Stomach (tissue), 4 donors: ENCODE measurements around the gene ENAH.

Source experiments
- POLR2A ChIP-seq, 4 donors: fragments of 450-650 bp; IDR thresholded peaks; one replicate each; pipeline ENCODE4 v1.6.1; 2016; ENCODE audit warnings: antibody characterized with exemption in 4 of 4, control low read depth in 2 of 4, mild to moderate bottlenecking in 1 of 4, moderate library complexity in 1 of 4
- POLR2AphosphoS5 ChIP-seq, 3 donors: sonication (generic); formaldehyde crosslinking; IDR thresholded peaks; one replicate each; pipeline ENCODE4 v1.6.1; 2016; ENCODE audit warnings: antibody characterized with exemption in 3 of 3
- TF ChIP-seq, protein P1 (sequence below), 7 experiments: fragments of 450-650 bp in 4 of 7; fragments of 200-600 bp in 3 of 7; sonication (generic) in 3 of 7; IDR thresholded peaks; one replicate each; pipeline ENCODE4 v1.5.1; 2016 to 2019; ENCODE audit warnings: antibody characterized with exemption in 7 of 7, control low read depth in 2 of 7, mild to moderate bottlenecking in 1 of 7

DNA sequence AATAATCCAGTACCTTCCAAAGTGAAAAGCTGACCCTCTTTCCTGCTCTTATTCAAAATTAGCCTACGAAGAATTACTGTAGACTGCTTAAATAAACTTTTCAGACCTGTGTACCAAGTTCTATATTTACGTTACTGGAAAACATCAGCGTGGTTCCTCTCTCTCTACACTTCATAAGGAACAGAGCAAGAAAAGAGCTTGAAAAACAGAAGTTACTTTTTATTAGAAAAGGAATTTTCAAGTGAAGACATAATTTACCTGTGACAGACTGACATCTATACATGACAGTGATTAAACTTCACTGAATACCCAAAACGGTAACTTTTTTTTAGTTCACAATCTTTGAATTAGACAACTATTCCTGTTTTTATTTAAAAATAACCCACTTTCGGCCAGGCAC is 2.7 kb downstream of the ENAH start:
- TF ChIP-seq, protein P1, sequence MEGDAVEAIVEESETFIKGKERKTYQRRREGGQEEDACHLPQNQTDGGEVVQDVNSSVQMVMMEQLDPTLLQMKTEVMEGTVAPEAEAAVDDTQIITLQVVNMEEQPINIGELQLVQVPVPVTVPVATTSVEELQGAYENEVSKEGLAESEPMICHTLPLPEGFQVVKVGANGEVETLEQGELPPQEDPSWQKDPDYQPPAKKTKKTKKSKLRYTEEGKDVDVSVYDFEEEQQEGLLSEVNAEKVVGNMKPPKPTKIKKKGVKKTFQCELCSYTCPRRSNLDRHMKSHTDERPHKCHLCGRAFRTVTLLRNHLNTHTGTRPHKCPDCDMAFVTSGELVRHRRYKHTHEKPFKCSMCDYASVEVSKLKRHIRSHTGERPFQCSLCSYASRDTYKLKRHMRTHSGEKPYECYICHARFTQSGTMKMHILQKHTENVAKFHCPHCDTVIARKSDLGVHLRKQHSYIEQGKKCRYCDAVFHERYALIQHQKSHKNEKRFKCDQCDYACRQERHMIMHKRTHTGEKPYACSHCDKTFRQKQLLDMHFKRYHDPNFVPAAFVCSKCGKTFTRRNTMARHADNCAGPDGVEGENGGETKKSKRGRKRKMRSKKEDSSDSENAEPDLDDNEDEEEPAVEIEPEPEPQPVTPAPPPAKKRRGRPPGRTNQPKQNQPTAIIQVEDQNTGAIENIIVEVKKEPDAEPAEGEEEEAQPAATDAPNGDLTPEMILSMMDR (IDR thresholded peaks at IDR 0.05) = no peak
- TF ChIP-seq POLR2AphosphoS5 (IDR thresholded peaks at IDR 0.05) (no peak), POLR2A (IDR thresholded peaks at IDR 0.05) (no peak)
